ENCODE results near the gene TFAP2D.

The TFAP2D gene

DNA sequence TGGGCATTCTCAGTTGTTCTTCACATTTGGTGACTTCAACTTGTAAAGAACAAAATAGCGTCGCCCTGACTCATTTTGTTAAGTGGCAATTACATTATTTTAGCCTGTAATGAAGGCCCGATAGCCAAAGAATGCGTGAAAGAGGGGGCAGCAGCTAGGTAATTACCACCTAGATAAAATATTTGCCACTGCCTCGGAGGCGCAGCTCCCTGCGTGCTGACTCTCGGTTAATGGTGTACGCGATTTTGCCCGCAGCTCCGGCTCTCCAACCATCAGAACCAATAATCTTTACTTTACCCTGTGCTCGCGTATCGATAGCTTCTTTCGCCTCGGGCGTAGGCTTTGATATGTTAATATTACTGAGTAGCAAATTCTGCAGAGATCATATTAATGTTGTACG is 8.7 kb downstream of the TFAP2D start:
- no peak overlapping the region for H3K27ac ChIP-seq
- TF ChIP-seq, protein P1, sequence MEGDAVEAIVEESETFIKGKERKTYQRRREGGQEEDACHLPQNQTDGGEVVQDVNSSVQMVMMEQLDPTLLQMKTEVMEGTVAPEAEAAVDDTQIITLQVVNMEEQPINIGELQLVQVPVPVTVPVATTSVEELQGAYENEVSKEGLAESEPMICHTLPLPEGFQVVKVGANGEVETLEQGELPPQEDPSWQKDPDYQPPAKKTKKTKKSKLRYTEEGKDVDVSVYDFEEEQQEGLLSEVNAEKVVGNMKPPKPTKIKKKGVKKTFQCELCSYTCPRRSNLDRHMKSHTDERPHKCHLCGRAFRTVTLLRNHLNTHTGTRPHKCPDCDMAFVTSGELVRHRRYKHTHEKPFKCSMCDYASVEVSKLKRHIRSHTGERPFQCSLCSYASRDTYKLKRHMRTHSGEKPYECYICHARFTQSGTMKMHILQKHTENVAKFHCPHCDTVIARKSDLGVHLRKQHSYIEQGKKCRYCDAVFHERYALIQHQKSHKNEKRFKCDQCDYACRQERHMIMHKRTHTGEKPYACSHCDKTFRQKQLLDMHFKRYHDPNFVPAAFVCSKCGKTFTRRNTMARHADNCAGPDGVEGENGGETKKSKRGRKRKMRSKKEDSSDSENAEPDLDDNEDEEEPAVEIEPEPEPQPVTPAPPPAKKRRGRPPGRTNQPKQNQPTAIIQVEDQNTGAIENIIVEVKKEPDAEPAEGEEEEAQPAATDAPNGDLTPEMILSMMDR (conservative IDR thresholded peaks at IDR 0.05): no peak

DNA sequence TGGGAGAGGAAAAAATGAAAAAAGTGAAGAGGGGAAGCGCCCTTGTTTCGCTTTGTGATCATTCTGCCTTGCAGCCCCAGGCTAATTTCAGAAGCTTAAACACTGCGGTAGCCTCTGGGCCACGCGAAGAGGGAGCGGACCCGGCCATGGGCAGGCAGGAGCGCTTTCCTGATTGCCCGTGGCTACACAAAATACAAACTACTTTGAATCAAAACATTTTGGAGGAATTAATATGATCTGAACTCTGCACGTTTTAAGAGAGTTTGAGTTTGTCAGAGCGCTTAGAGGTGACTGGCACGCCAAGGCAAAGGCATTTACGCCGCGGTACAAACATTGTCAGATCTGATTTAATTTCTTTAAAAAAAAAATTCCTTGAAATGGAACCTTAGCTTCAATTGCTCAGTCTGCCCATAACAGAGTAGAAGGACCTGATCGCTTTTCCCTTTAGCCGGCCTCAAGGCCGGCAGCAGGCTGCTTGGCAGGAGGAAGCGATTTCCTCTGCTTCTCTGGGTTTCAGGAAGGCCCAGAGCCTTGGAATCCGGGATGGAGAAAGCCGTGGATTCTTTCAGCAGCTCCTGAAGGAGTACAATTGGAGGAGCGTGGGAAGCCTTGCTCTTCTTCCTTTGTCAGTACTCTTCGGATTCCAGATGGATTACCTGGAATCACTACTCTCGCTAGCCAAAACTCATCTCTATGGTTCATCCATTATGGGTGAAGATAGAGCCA is 9.7 kb downstream of the TFAP2D start:
- no peak overlapping the region for H3K27ac ChIP-seq
- TF ChIP-seq, protein P1 (conservative IDR thresholded peaks at IDR 0.05): no peak

DNA sequence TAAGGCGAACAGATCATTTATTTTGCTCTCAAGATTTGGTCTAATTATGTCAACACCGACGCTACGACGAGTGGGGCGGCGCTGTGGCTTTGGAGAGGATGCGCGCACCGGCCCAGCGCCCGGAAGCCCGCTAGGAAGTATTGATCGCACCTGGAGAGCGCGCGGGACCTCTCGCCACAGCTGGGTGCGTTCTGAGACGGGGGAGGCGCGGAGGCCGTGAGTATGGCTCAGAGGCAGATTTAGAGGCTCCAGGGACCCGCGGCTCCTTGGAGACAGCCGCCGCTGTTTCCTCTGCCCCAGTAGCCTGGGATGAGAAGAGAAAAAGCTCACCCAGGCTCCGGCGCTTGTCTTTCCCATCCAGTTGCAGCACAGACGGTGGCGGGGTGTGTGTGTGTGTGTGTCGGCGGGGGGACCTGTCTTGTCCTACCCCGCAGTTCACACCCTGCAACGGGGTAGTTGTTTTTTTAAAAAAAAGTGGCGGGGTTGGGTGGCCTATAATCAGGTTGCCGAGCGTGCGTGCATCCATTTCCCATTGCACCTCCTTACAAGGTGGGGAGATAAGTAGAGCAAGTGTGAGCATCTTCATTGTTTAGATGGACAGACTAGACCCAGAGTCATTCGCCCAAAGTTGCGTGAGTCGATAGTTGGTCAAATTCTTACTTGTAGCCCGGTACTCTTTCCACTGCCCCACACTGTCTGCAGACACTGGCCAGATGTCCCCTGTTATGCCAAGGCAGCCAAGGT is 11.2 kb downstream of the TFAP2D start:
- no peak overlapping the region for H3K27ac ChIP-seq
- TF ChIP-seq, protein P1 (conservative IDR thresholded peaks at IDR 0.05): no peak

DNA sequence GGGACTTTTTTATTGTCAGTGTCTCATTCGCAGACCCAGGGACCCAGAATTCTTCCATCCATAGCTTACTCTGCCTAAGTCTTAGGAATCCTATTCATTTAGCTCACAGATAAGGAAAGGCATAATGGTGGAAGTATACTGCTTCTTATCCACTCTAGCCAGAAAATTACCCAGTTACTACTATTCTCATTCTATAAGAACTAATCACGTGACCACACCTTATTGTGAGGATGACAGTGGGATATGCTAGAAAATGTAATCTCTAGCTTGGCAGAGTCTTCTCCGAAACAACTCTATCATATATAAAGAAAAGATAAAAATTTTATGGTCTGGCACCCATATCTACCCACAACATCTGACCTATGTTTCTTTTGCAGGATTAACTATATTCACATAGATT is 21.2 kb downstream of the TFAP2D start:
- no peak overlapping the region for H3K27ac ChIP-seq
- TF ChIP-seq, protein P1 (conservative IDR thresholded peaks at IDR 0.05): no peak

DNA sequence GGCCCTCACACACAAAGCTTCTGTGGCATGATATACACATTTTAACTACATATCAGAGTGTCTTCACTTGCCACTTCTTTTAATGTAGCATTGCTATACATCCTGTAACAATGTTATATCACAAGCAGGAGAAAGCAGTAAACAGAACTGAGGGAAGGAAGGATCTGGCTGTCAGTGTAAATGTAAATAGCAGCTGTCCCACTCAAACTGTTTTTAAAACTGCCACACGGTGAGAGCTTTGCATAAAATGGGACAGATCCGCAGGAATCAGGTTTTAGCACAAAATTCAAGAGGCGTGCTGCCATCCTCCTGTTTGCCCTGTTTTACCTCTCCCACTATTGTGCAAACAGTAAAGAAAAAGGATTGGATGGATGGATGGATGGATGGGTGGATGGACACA is 28.8 kb downstream of the TFAP2D start:
- H3K27ac ChIP-seq: no peak overlapping the region
- TF ChIP-seq, protein P1 (conservative IDR thresholded peaks at IDR 0.05): no peak

DNA sequence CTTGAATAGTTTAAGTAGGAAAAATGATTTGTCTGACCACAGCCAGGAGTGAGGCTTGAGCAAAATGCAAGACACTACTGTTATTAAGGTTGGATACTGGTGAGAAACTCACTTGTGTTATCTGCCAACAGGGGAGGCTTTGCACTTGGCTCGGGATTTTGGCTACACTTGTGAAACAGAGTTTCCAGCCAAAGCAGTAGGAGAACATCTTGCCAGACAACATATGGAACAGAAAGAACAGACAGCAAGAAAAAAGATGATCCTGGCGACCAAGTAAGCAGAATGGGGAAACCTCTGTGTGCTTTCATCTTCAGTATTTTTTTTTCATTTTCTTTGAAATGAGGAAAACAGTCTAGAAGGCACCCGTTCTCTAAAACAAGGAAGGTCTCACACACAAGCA is 31.6 kb downstream of the TFAP2D start:
- TF ChIP-seq, protein P1 (conservative IDR thresholded peaks at IDR 0.05): no peak

DNA sequence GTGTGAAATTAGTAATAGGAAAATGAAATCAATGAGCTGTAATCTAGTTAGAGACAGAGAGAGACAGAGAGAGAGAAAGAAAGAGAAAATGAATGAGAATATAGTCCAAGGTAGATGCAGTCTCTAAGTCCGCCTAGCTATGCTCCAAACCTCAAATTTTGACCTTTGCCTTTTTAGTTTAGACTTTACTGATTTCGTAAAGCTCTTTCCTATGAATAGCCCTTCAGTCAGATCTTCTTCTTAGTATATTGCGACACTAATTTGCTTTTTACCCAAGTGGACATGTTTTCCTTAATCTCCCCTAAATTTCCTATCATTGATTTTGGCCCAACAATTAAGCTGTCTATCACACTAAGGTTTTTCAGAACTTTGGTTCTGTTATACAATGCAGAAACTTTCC is 49.5 kb downstream of the TFAP2D start:
- TF ChIP-seq, protein P1 (conservative IDR thresholded peaks at IDR 0.05): no peak

More for the DNA sequence above, 31.6 kb downstream of the TFAP2D start:
- no peak overlapping the region for H3K27ac ChIP-seq

More for the DNA sequence above, 49.5 kb downstream of the TFAP2D start:
- no peak overlapping the region for H3K27ac ChIP-seq

Measured in VCaP (cell line).